K562 (cell line): ENCODE data around the gene SPTBN2. TPM values are rescaled to one million over a fixed set of nuclear protein-coding genes. Genes with fewer than 3 reads are reported as not detected.

ENCODE experiments used
- ATAC-seq: fragments of 200-7000 bp; cut with Tn5 transposase; 3 replicates; pipeline ENCODE4 v1.9.1; 2020; ENCODE audit warnings: moderate library complexity
- BruUV-seq: library from RNA; stranded (reverse); fragments of 400-500 nt; replicated peaks from 2 replicates; lab custom pipeline; 2021; lab: Mats Ljungman, UMichigan
- CTCF ChIA-PET: fragments of 300-600 bp; formaldehyde crosslinking; extraction: SDS; loops from one replicate; lab custom pipeline; 2021; ENCODE audit warnings: low intra/inter-chr PET ratio; lab: Yijun Ruan, JAX
- POLR2A ChIA-PET: fragments of 300-600, 350-650 bp; sonication (Branson Sonifier 250); formaldehyde crosslinking; extraction: SDS; loops from one replicate; lab custom pipeline; 2021; ENCODE audit warnings: antibody characterized with exemption, inconsistent platforms; lab: Yijun Ruan, JAX
- DNase-seq, 4 experiments: peaks; one replicate each; pipeline versions ENCODE4 v3.0.0 to v3.0.0-alpha.2; 2011 to 2018; ENCODE audit warnings: low spot score in 3 of 4, mixed read lengths in 3 of 4; ENCODE audit errors: extremely low read depth in 1 of 4
- FAIRE-seq: peaks from 2 replicates; lab custom pipeline; 2011; peaks lifted over from hg19 to GRCh38; lab: Jason Lieb, UNC
- H2AFZ ChIP-seq: 2 replicates; pipeline ENCODE4 v1.6.0; 2011; ENCODE audit warnings: low read depth, low read length, control low read depth, inconsistent platforms
- H3K27ac ChIP-seq: fragments of 200-600 bp; 3 replicates; pipeline ENCODE4 v1.8.0; 2011; ENCODE audit warnings: low read depth, mild to moderate bottlenecking, control low read depth, inconsistent platforms, low read length, moderate library complexity, mixed read lengths; ENCODE audit errors: extremely low read depth
- H3K27me3 ChIP-seq, 2 experiments: fragments of 300-600 bp in 1 of 2; 2 replicates in 1 of 2; 3 replicates in 1 of 2; pipeline versions ENCODE4 v1.6.0 to v1.8.0; 2011; ENCODE audit warnings: inconsistent platforms in 2 of 2, low read length in 2 of 2, mild to moderate bottlenecking in 1 of 2, mixed read lengths in 1 of 2, moderate library complexity in 1 of 2; ENCODE audit not compliant: control insufficient read depth in 2 of 2, insufficient read depth in 2 of 2
- H3K36me3 ChIP-seq: fragments of 300-600 bp; 3 replicates; pipeline ENCODE4 v1.8.0; 2011; ENCODE audit warnings: mild to moderate bottlenecking, low read length, inconsistent platforms; ENCODE audit not compliant: control insufficient read depth, insufficient read depth
- H3K4me1 ChIP-seq, 2 experiments: fragments of 200-600 bp in 1 of 2; replicated peaks in 1 of 2; 2 replicates in 1 of 2; 3 replicates in 1 of 2; pipeline versions ENCODE4 v1.5.1 to v1.8.0; 2011; ENCODE audit warnings: inconsistent platforms in 2 of 2, low read length in 2 of 2, mild to moderate bottlenecking in 1 of 2, mixed read lengths in 1 of 2, moderate library complexity in 1 of 2; ENCODE audit not compliant: control insufficient read depth in 2 of 2, insufficient read depth in 2 of 2
- H3K4me2 ChIP-seq: 2 replicates; pipeline ENCODE4 v1.6.1; 2011; ENCODE audit warnings: low read length, control low read depth, inconsistent platforms, mixed read lengths; ENCODE audit not compliant: insufficient read depth
- H3K4me3 ChIP-seq: fragments of 200-600 bp; sonication (generic), shearing (Covaris generic); 2 replicates; pipeline ENCODE4 v1.5.1; 2016; ENCODE audit warnings: control low read depth, inconsistent platforms
- H3K79me2 ChIP-seq: fragments of 200-600 bp; 3 replicates; pipeline ENCODE4 v1.8.0; 2011; ENCODE audit warnings: low read length, inconsistent platforms; ENCODE audit not compliant: control insufficient read depth, insufficient read depth
- H3K9ac ChIP-seq, 2 experiments: 2 replicates each; pipeline versions ENCODE4 v1.6.0 to v1.6.1; 2011; ENCODE audit warnings: low read depth in 2 of 2, low read length in 2 of 2, control low read depth in 1 of 2, inconsistent platforms in 1 of 2, mild to moderate bottlenecking in 1 of 2, mixed read lengths in 1 of 2; ENCODE audit not compliant: insufficient read depth in 1 of 2
- H3K9me1 ChIP-seq: one replicate; pipeline ENCODE4 v1.6.0; 2011; ENCODE audit warnings: inconsistent platforms, mild to moderate bottlenecking, low read length, moderate library complexity; ENCODE audit not compliant: control insufficient read depth, insufficient read depth
- H3K9me3 ChIP-seq: replicated peaks from 2 replicates; pipeline ENCODE4 v1.5.1; 2011; ENCODE audit warnings: low read depth, low read length, inconsistent platforms; ENCODE audit not compliant: control insufficient read depth, insufficient read depth
- H4K20me1 ChIP-seq: replicated peaks from 2 replicates; pipeline ENCODE4 v1.6.1; 2011; ENCODE audit warnings: low read length, inconsistent platforms, mixed read lengths; ENCODE audit not compliant: control insufficient read depth, insufficient read depth
- EP400 ChIP-seq: fragments of 450-650 bp; IDR thresholded peaks from 2 replicates; pipeline ENCODE4 v1.6.1; 2017; ENCODE audit warnings: antibody characterized with exemption, mild to moderate bottlenecking, moderate library complexity
- HDAC1 ChIP-seq, 2 experiments: fragments of 450-650 bp; IDR thresholded peaks; 2 replicates each; pipeline ENCODE4 v1.6.1; 2016 to 2017; ENCODE audit warnings: inconsistent platforms in 1 of 2, mild to moderate bottlenecking in 1 of 2, moderate library complexity in 1 of 2
- NR2C1 ChIP-seq, 2 experiments: fragments of 450-650 bp; IDR thresholded peaks; 2 replicates each; pipeline ENCODE4 v1.6.1; 2017; ENCODE audit warnings: mild to moderate bottlenecking in 2 of 2, antibody characterized with exemption in 1 of 2, inconsistent platforms in 1 of 2, missing compliant biosample characterization in 1 of 2, missing genetic modification characterization in 1 of 2
- PURB ChIP-seq: sonication (generic); formaldehyde crosslinking; IDR thresholded peaks from 2 replicates; pipeline ENCODE4 v1.9.0; 2021; ENCODE audit warnings: low read depth, mild to moderate bottlenecking, missing genetic modification reagents
- TAF9B ChIP-seq: fragments of 450-650 bp; IDR thresholded peaks from 2 replicates; pipeline ENCODE4 v1.6.1; 2018; ENCODE audit warnings: mild to moderate bottlenecking; ENCODE audit not compliant: partially characterized antibody
- THRB ChIP-seq: fragments of 450-650 bp; formaldehyde crosslinking; conservative IDR thresholded peaks from 2 replicates; pipeline ENCODE4 v1.4.0; 2022; ENCODE audit warnings: mild to moderate bottlenecking, missing genetic modification characterization
- ZKSCAN8 ChIP-seq: fragments of 200-800 bp; sonication (Bioruptor generic); IDR thresholded peaks from 2 replicates; pipeline ENCODE4 v1.6.1; 2016; ENCODE audit warnings: missing genetic modification characterization, missing compliant biosample characterization
- ZNF274 ChIP-seq: IDR thresholded peaks from 2 replicates; pipeline ENCODE4 v1.6.1; 2011; ENCODE audit warnings: low read depth, mild to moderate bottlenecking, low read length, moderate library complexity, borderline replicate concordance
- ZNF561 ChIP-seq: fragments of 450-650 bp; formaldehyde crosslinking; conservative IDR thresholded peaks from 2 replicates; pipeline ENCODE4 v1.4.0; 2020; ENCODE audit warnings: mild to moderate bottlenecking, moderate library complexity
- ZNF655 ChIP-seq: fragments of 250-450 bp; sonication (Bioruptor Pico); IDR thresholded peaks from 2 replicates; pipeline ENCODE4 v1.5.0; 2021
- WGBS: fragments of 100-300 bp; shearing (Covaris generic); methylation state at CpG from one replicate; pipeline ENCODE4 v1.1.6; 2016; ENCODE audit warnings: low coverage, mixed read lengths; ENCODE audit not compliant: insufficient coverage; ENCODE audit errors: missing lambda C conversion rate; 5-methylcytosine and 5-hydroxymethylcytosine counted together
- in situ Hi-C: fragments of 300-500 bp; cut with MboI; formaldehyde crosslinking; loops from 4 replicates; pipeline ENCODE4 v1.15.0; 2018; ENCODE audit warnings: inconsistent platforms, mixed read lengths
- intact Hi-C: fragments of 100-400 bp; cut with micrococcal nuclease; formaldehyde crosslinking; loops from 2 replicates; pipeline ENCODE4 v1.14.2; 2022
- polyA plus RNA-seq, 8 experiments: library from polyadenylated mRNA; depleted of rRNA in 4 of 8; stranded (reverse) in 5 of 8; unstranded in 3 of 8; fragments of >200 nt; fragmentation: Nextera tagmentation in 2 of 8; fragmentation: Illumina TruSeq in 1 of 8; extraction: Ambion mirVana in 2 of 8; extraction: Trizol in 1 of 8; gene quantifications; 2 replicates each; pipeline versions ENCODE4 v1.2.1 to v1.2.3, GENCODE V29; 2011 to 2014; ENCODE audit warnings: inconsistent platforms in 1 of 8, missing spikeins in 1 of 8
- total RNA-seq, 7 experiments: library from RNA; depleted of rRNA in 6 of 7; stranded (reverse); fragments of >200 nt in 6 of 7; fragmentation: Illumina TruSeq in 2 of 7; extraction: Trizol in 2 of 7; gene quantifications; 2 replicates each; pipeline versions ENCODE4 v1.2.1 to v1.2.3, GENCODE V29; 2011 to 2021; ENCODE audit warnings: low replicate concordance in 1 of 7
- TF ChIP-seq, protein P1 (sequence below): fragments of 250-450 bp; sonication (Bioruptor Pico); IDR thresholded peaks from 2 replicates; pipeline ENCODE4 v1.9.0; 2021; ENCODE audit warnings: mild to moderate bottlenecking
- TF ChIP-seq, protein P2 (sequence below): fragments of 250-450 bp; sonication (Bioruptor Pico); IDR thresholded peaks from 2 replicates; pipeline ENCODE4 v1.8.0; 2022; ENCODE audit warnings: inconsistent platforms
- TF ChIP-seq, protein P3 (sequence below): IDR thresholded peaks from 2 replicates; pipeline ENCODE4 v1.6.1; 2016; ENCODE audit warnings: missing genetic modification characterization, missing compliant biosample characterization

Gene SPTBN2
- total and polyA plus RNA-seq, 9 of the 15 experiments (the other 6 are each of a cell fraction or from before 2014, with no cell fraction given), result 0.38 to 56.5 (median 19.7) TPM

GRCh38 chr11:66692446-66692845 is 36.6 kb downstream of the SPTBN2 start:
- H3K27ac ChIP-seq, result no peak overlapping the region
- no peaks in the 10 kb centered on the region for H3K79me2 ChIP-seq
- H3K9me3 ChIP-seq, result no peaks in the 10 kb centered on the region
- H3K36me3 ChIP-seq, result peaks cover 86% of the 10 kb centered on the region; the same call in 2 of the 3 replicates
- H3K4me2 ChIP-seq, result no peak overlapping the region
- 0 out of 2 replicates have a peak, but pooled peaks cover 4% of the 10 kb centered on the region for H4K20me1 ChIP-seq
- no peak overlapping the region for H3K4me3 ChIP-seq
- DNase-seq (no peak), FAIRE-seq (no peak), ATAC-seq (no peak)
- TF ChIP-seq ZNF274, result no peak
- no peak for TF ChIP-seq ZNF655
- TF ChIP-seq, protein P1, sequence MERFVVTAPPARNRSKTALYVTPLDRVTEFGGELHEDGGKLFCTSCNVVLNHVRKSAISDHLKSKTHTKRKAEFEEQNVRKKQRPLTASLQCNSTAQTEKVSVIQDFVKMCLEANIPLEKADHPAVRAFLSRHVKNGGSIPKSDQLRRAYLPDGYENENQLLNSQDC, result no peak
- TF ChIP-seq PURB, result no peak
- no peak for TF ChIP-seq HDAC1 (IDR thresholded peaks at IDR 0.05)
- no peak for TF ChIP-seq THRB (CRISPR knock-in tag)
- no peak for TF ChIP-seq TAF9B
- TF ChIP-seq ZNF561 (CRISPR knock-in tag), result no peak
- TF ChIP-seq, protein P2, sequence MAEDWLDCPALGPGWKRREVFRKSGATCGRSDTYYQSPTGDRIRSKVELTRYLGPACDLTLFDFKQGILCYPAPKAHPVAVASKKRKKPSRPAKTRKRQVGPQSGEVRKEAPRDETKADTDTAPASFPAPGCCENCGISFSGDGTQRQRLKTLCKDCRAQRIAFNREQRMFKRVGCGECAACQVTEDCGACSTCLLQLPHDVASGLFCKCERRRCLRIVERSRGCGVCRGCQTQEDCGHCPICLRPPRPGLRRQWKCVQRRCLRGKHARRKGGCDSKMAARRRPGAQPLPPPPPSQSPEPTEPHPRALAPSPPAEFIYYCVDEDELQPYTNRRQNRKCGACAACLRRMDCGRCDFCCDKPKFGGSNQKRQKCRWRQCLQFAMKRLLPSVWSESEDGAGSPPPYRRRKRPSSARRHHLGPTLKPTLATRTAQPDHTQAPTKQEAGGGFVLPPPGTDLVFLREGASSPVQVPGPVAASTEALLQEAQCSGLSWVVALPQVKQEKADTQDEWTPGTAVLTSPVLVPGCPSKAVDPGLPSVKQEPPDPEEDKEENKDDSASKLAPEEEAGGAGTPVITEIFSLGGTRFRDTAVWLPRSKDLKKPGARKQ (CRISPR knock-in tag), result no peak
- TF ChIP-seq EP400, result no peak
- TF ChIP-seq, protein P3, sequence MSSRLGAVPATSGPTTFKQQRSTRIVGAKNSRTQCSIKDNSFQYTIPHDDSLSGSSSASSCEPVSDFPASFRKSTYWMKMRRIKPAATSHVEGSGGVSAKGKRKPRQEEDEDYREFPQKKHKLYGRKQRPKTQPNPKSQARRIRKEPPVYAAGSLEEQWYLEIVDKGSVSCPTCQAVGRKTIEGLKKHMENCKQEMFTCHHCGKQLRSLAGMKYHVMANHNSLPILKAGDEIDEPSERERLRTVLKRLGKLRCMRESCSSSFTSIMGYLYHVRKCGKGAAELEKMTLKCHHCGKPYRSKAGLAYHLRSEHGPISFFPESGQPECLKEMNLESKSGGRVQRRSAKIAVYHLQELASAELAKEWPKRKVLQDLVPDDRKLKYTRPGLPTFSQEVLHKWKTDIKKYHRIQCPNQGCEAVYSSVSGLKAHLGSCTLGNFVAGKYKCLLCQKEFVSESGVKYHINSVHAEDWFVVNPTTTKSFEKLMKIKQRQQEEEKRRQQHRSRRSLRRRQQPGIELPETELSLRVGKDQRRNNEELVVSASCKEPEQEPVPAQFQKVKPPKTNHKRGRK, result no peak
- no peak for TF ChIP-seq NR2C1 (IDR thresholded peaks at IDR 0.05)
- no peak for TF ChIP-seq NR2C1 (tag; IDR thresholded peaks at IDR 0.05)
- no peak for TF ChIP-seq ZKSCAN8
- intact Hi-C loops, result no loop called here
- CTCF ChIA-PET, result interaction anchor here (0.7 to 4.4 kb wide), 2 partner anchors 142 to 191 kb away, joined by 3 to 73 read pairs; no protein-coding TSS in a partner anchor
- POLR2A ChIA-PET, result interaction anchor here (1.1 to 2.1 kb wide), 3 partner anchors 9 to 146 kb away, joined by 3 to 7 read pairs (median 5); no protein-coding TSS in a partner anchor
- no peaks in the 10 kb centered on the region for H3K27me3 ChIP-seq
- H3K9ac ChIP-seq, result no peak overlapping the region
- no peak overlapping the region for H2AFZ ChIP-seq
- in situ Hi-C loops, result loop anchor here (5.0 kb wide), 2 partner anchors 140 to 290 kb away; no protein-coding TSS in a partner anchor
- 91% methylated on average over 17 of the region's 18 CpGs for WGBS
- no TSS peak for BruUV-seq
- no peaks in the 10 kb centered on the region for H3K9me1 ChIP-seq
- peaks cover 0 to 20% of the 10 kb centered on the region in 2 experiments; a peak in 2 of 5 replicates for H3K4me1 ChIP-seq
